SK-N-SH (cell line): ENCODE data around the gene UBTF. TPM values are rescaled to one million over a fixed set of nuclear protein-coding genes. Genes with fewer than 3 reads are reported as not detected.

Experiments
- CTCF ChIA-PET: fragments of 300-600, 350-600 bp; formaldehyde crosslinking; extraction: SDS; loops from one replicate; lab custom pipeline; 2021; lab: Yijun Ruan, JAX
- POLR2A ChIA-PET: fragments of 350-600 bp; sonication (Branson Sonifier 250); formaldehyde crosslinking; extraction: SDS; loops from one replicate; lab custom pipeline; 2020; ENCODE audit warnings: antibody characterized with exemption, inconsistent platforms; lab: Yijun Ruan, JAX
- DNase-seq: peaks from one replicate; pipeline ENCODE4 v3.0.0; 2012
- H2AFZ ChIP-seq: fragments of 200-600 bp; sonication (generic); 2 replicates; pipeline ENCODE4 v1.8.1; 2016; ENCODE audit warnings: antibody characterized with exemption, mild to moderate bottlenecking, low read depth
- H3F3A ChIP-seq: fragments of 200-600 bp; sonication (generic); replicated peaks from 2 replicates; pipeline ENCODE3; 2016; ENCODE audit warnings: antibody characterized with exemption, mild to moderate bottlenecking; ENCODE audit not compliant: insufficient read depth
- H3K27ac ChIP-seq, 2 experiments: fragments of 200-500 bp in 1 of 2; fragments of 200-600 bp in 1 of 2; sonication (Bioruptor generic) in 1 of 2; sonication (generic), shearing (Covaris generic) in 1 of 2; 2 replicates each; pipeline versions ENCODE4 v1.5.1 to v1.6.1; 2014 to 2016; ENCODE audit warnings: low read depth in 2 of 2, inconsistent platforms in 1 of 2, low read length in 1 of 2, mild to moderate bottlenecking in 1 of 2, mixed read lengths in 1 of 2
- H3K27me3 ChIP-seq: fragments of 200-600 bp; sonication (generic), shearing (Covaris generic); 2 replicates; pipeline ENCODE4 v1.6.1; 2016; ENCODE audit warnings: mixed run types; ENCODE audit not compliant: insufficient read depth
- H3K36me3 ChIP-seq, 2 experiments: fragments of 200-500 bp in 1 of 2; fragments of 200-600 bp in 1 of 2; sonication (Bioruptor generic) in 1 of 2; sonication (generic) in 1 of 2; replicated peaks in 1 of 2; 2 replicates each; pipeline versions ENCODE3 to v1.5.1; 2014 to 2016; ENCODE audit warnings: low read length in 1 of 2, mild to moderate bottlenecking in 1 of 2; ENCODE audit not compliant: insufficient read depth in 2 of 2, control insufficient read depth in 1 of 2
- H3K4me1 ChIP-seq, 2 experiments: fragments of 200-500 bp in 1 of 2; fragments of 200-600 bp in 1 of 2; sonication (Bioruptor generic) in 1 of 2; sonication (generic), shearing (Covaris generic) in 1 of 2; 2 replicates each; pipeline versions ENCODE4 v1.5.1 to v1.6.1; 2014 to 2016; ENCODE audit warnings: low read depth in 1 of 2, low read length in 1 of 2, mixed run types in 1 of 2; ENCODE audit not compliant: insufficient read depth in 2 of 2, control insufficient read depth in 1 of 2
- H3K4me2 ChIP-seq: fragments of 200-600 bp; sonication (generic), shearing (Covaris generic); 2 replicates; pipeline ENCODE4 v1.6.1; 2017; ENCODE audit warnings: mixed run types
- H3K4me3 ChIP-seq, 2 experiments: fragments of 200-500 bp in 1 of 2; fragments of 200-600 bp in 1 of 2; sonication (Bioruptor generic) in 1 of 2; sonication (generic), shearing (Covaris generic) in 1 of 2; 2 replicates each; pipeline versions ENCODE4 v1.5.1 to v1.8.1; 2014 to 2016; ENCODE audit warnings: low read depth in 2 of 2, inconsistent platforms in 1 of 2, low read length in 1 of 2, mild to moderate bottlenecking in 1 of 2, mixed read lengths in 1 of 2, moderate library complexity in 1 of 2
- H3K79me2 ChIP-seq: fragments of 200-600 bp; sonication (generic); 2 replicates; pipeline ENCODE4 v1.8.1; 2017; ENCODE audit warnings: mild to moderate bottlenecking; ENCODE audit not compliant: insufficient read depth
- H3K9ac ChIP-seq: fragments of 200-600 bp; sonication (generic); 2 replicates; pipeline ENCODE4 v1.6.1; 2017; ENCODE audit warnings: mixed run types
- H3K9me2 ChIP-seq: fragments of 200-600 bp; sonication (generic); 2 replicates; pipeline ENCODE4 v1.6.1; 2017; ENCODE audit warnings: mixed run types
- H3K9me3 ChIP-seq: fragments of 200-600 bp; sonication (generic); 2 replicates; pipeline ENCODE4 v1.6.1; 2017; ENCODE audit warnings: mixed run types, mild to moderate bottlenecking, moderate library complexity
- H4K20me1 ChIP-seq: fragments of 200-600 bp; sonication (generic); 2 replicates; pipeline ENCODE4 v1.6.1; 2017; ENCODE audit warnings: mild to moderate bottlenecking, mixed run types; ENCODE audit not compliant: insufficient read depth
- CHD2 ChIP-seq: fragments of 150-350 bp; IDR thresholded peaks from 2 replicates; pipeline ENCODE4 v1.6.1; 2018; ENCODE audit warnings: low read length; ENCODE audit not compliant: partially characterized antibody
- ELF1 ChIP-seq: IDR thresholded peaks from 2 replicates; pipeline ENCODE4 v1.4.0; 2012
- EP300 ChIP-seq, 2 experiments: IDR thresholded peaks; 2 replicates each; pipeline versions ENCODE4 v1.4.0 to v1.6.1; 2012; ENCODE audit warnings: borderline replicate concordance in 1 of 2, low read depth in 1 of 2, low read length in 1 of 2
- GABPA ChIP-seq: IDR thresholded peaks from 2 replicates; pipeline ENCODE4 v1.4.0; 2012; ENCODE audit warnings: low read depth, mild to moderate bottlenecking
- JUND ChIP-seq: IDR thresholded peaks from 2 replicates; pipeline ENCODE4 v1.4.0; 2012
- NRF1 ChIP-seq: IDR thresholded peaks from 2 replicates; pipeline ENCODE4 v1.6.1; 2012; ENCODE audit warnings: low read depth, mild to moderate bottlenecking, low read length
- RAD21 ChIP-seq: IDR thresholded peaks from 2 replicates; pipeline ENCODE4 v1.6.1; 2012; ENCODE audit warnings: mild to moderate bottlenecking, low read length
- RCOR1 ChIP-seq: fragments of 150-350 bp; IDR thresholded peaks from 2 replicates; pipeline ENCODE4 v1.6.1; 2017; ENCODE audit warnings: antibody characterized with exemption, low read length
- TAF1 ChIP-seq: IDR thresholded peaks from 2 replicates; pipeline ENCODE4 v1.6.1; 2012; ENCODE audit warnings: low read depth, mild to moderate bottlenecking, low read length, moderate library complexity, borderline replicate concordance
- YY1 ChIP-seq: IDR thresholded peaks from 2 replicates; pipeline ENCODE4 v1.4.0; 2012; ENCODE audit warnings: low read depth, mild to moderate bottlenecking
- WGBS: methylation state at CpG from one replicate; pipeline ENCODE4 v1.1.6; 2017; ENCODE audit warnings: low lambda C conversion rate; 5-methylcytosine and 5-hydroxymethylcytosine counted together
- polyA plus RNA-seq, 3 experiments: library from polyadenylated mRNA; depleted of rRNA; stranded (reverse); fragments of >200 nt; gene quantifications; 2 replicates each; pipeline ENCODE4 v1.2.3, GENCODE V29; 2012
- TF ChIP-seq, protein P1 (sequence below): IDR thresholded peaks from 2 replicates; pipeline ENCODE4 v1.4.0; 2012; ENCODE audit warnings: low read depth, borderline replicate concordance
- TF ChIP-seq, protein P2 (sequence below): fragments of 150-350 bp; IDR thresholded peaks from 2 replicates; pipeline ENCODE4 v1.6.1; 2017; ENCODE audit warnings: antibody characterized with exemption, low read length, low read depth, borderline replicate concordance
- TF ChIP-seq, protein P3 (sequence below): fragments of 200-600 bp; sonication (generic); IDR thresholded peaks from 2 replicates; pipeline ENCODE4 v1.6.1; 2017; ENCODE audit warnings: antibody characterized with exemption, mild to moderate bottlenecking, moderate library complexity
- TF ChIP-seq, protein P4 (sequence below): fragments of 150-350 bp; IDR thresholded peaks from 2 replicates; pipeline ENCODE4 v1.6.1; 2016; ENCODE audit warnings: mild to moderate bottlenecking, low read depth, low read length

The UBTF gene
- polyA plus RNA-seq, 1 of the 3 experiments (the other 2 are of a cell fraction) = 37.2 TPM

DNA sequence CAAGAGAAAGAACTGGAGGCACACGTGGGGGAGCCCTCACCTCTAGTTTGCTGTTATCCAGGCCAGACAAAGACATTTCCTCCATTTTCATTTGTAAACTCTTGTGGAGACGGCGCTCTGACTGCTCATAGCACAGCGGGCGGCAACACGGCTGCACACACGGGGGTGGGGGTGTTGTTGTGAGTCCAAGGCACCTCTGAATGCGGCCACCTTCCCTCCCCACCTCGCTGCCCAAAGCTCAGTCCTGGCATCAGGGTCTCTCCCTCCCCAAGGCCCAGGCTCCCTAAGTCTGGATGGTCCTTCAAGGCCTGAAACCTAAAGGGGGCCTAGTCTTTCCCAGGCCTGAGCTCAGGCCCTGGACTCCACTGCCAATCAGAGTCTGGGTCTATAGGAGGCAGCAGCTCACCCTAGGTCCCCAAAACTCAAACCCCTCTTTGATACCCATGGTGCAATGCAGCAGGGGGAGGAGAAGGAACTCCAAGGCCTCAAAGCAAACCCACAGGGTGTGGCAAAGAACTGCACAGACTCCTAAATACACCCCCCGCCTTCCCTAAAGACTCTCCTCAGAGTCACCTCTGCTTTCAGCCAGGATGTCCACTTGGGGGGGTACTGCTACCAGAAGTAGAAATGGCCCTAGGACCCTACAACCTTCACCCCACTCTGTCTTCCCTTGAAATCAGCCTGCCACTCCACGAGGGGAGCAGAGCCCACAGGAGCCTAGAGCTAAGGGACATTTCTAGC is 21.3 kb downstream of the UBTF start:
- no peak for DNase-seq
- Histone ChIP-seq H3K9me2 (no peaks in the 10 kb centered on the region), H3K9me3 (no peaks in the 10 kb centered on the region), H3K9ac (peak overlapping the region; percentile 96), H3K4me1 (peaks cover 8 to 23% of the 10 kb centered on the region in 2 experiments; a peak in 2 of 4 replicates), H4K20me1 (no peaks in the 10 kb centered on the region), H3K27me3 (no peaks in the 10 kb centered on the region), H3F3A (peaks cover 4% of the 10 kb centered on the region), H3K36me3 (peaks cover 37 to 40% of the 10 kb centered on the region in 2 experiments), H3K4me2 (peak overlapping the region; percentile 86), H3K4me3 (peak overlapping the region; percentile 61 to 83), H3K79me2 (peaks cover 42% of the 10 kb centered on the region), H3K27ac (peak overlapping the region; percentile 85 to 96), H2AFZ (no peak overlapping the region)
- 72% methylated on average over 11 of the region's 11 CpGs for WGBS
- POLR2A ChIA-PET = interaction anchor here (1.4 to 1.6 kb wide), 2 partner anchors 11 to 110 kb away, joined by 4 to 7 read pairs; partner anchors contain the start of genes RUNDC3A and TMUB2
- CTCF ChIA-PET = interaction anchor here (0.7 to 6.6 kb wide), 12 partner anchors 10 to 153 kb away, joined by 3 to 61 read pairs (median 4); partner anchors contain the start of genes ASB16 and UBTF
- TF ChIP-seq, protein P1, sequence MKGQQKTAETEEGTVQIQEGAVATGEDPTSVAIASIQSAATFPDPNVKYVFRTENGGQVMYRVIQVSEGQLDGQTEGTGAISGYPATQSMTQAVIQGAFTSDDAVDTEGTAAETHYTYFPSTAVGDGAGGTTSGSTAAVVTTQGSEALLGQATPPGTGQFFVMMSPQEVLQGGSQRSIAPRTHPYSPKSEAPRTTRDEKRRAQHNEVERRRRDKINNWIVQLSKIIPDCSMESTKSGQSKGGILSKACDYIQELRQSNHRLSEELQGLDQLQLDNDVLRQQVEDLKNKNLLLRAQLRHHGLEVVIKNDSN = no peak
- TF ChIP-seq YY1 (no peak), TAF1 (0 out of 2 replicates have a peak, but pooled peaks have one; percentile 30), NRF1 (no peak), EP300 (IDR thresholded peaks at IDR 0.05; ENCODE audit: borderline replicate concordance in 1 of 2, low read depth in 1 of 2, low read length in 1 of 2) (no peak), RAD21 (peak; percentile 45), CHD2 (no peak), ELF1 (no peak), RCOR1 (no peak), GABPA (no peak), JUND (no peak)
- TF ChIP-seq, protein P2, sequence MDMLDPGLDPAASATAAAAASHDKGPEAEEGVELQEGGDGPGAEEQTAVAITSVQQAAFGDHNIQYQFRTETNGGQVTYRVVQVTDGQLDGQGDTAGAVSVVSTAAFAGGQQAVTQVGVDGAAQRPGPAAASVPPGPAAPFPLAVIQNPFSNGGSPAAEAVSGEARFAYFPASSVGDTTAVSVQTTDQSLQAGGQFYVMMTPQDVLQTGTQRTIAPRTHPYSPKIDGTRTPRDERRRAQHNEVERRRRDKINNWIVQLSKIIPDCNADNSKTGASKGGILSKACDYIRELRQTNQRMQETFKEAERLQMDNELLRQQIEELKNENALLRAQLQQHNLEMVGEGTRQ = no peak
- TF ChIP-seq, protein P3, sequence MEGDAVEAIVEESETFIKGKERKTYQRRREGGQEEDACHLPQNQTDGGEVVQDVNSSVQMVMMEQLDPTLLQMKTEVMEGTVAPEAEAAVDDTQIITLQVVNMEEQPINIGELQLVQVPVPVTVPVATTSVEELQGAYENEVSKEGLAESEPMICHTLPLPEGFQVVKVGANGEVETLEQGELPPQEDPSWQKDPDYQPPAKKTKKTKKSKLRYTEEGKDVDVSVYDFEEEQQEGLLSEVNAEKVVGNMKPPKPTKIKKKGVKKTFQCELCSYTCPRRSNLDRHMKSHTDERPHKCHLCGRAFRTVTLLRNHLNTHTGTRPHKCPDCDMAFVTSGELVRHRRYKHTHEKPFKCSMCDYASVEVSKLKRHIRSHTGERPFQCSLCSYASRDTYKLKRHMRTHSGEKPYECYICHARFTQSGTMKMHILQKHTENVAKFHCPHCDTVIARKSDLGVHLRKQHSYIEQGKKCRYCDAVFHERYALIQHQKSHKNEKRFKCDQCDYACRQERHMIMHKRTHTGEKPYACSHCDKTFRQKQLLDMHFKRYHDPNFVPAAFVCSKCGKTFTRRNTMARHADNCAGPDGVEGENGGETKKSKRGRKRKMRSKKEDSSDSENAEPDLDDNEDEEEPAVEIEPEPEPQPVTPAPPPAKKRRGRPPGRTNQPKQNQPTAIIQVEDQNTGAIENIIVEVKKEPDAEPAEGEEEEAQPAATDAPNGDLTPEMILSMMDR = peak; percentile 33; the same call in 1 of the 2 replicates
- TF ChIP-seq, protein P4, sequence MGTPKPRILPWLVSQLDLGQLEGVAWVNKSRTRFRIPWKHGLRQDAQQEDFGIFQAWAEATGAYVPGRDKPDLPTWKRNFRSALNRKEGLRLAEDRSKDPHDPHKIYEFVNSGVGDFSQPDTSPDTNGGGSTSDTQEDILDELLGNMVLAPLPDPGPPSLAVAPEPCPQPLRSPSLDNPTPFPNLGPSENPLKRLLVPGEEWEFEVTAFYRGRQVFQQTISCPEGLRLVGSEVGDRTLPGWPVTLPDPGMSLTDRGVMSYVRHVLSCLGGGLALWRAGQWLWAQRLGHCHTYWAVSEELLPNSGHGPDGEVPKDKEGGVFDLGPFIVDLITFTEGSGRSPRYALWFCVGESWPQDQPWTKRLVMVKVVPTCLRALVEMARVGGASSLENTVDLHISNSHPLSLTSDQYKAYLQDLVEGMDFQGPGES = no peak
